ENCODE results near the gene STUM. TPM values are rescaled to one million over a fixed set of nuclear protein-coding genes. Genes with fewer than 3 reads are reported as not detected.
A peak's percentile ranks its signal among the peaks of the same experiment; 100 is the strongest.

STUM gene
- total and polyA plus RNA-seq, 2 donors, result 0.80 to 1.0 TPM

DNA sequence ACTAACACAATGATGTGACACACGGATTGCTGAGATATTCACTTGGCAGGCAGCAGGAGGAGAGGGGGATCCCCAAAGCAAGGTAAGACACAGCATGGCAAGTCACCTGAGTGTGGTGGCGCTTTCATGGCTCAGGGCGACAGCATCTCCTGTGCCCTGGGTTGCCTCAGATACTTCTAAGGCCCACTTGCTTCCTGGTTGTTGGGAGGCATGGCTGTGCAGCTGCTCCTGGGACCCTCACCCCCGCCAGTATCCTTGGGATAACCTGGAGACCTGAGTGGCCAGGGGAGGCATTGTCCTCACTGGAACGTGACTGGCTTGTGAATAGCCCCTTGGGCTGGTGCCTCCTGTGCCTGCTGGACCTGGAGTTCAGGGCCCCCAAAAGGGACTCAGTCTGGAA lies 69.8 kb downstream of the STUM start:
- H3K4me3 ChIP-seq (ENCODE audit: low read length in 2 of 2), result no peak overlapping the region
- no peak for DNase-seq (ENCODE audit: low read depth in 6 of 9, low spot score in 9 of 9)
- H3K36me3 ChIP-seq (ENCODE audit: control insufficient read depth in 2 of 2, insufficient read depth in 2 of 2, low read length in 1 of 2), result no peaks in the 10 kb centered on the region
- peaks cover 0 to 6% of the 10 kb centered on the region in 2 donors for H3K27me3 ChIP-seq (ENCODE audit: control insufficient read depth in 2 of 2, insufficient read depth in 1 of 2, low read length in 1 of 2)
- 67% methylated on average over 5 of the region's 5 CpGs for WGBS
- H3K9me3 ChIP-seq (ENCODE audit: control insufficient read depth in 2 of 2, insufficient read depth in 1 of 2, low read length in 1 of 2), result peaks cover 0 to 3% of the 10 kb centered on the region in 2 donors
- no peaks in the 10 kb centered on the region for H3K4me1 ChIP-seq (ENCODE audit: control insufficient read depth in 2 of 2, insufficient read depth in 2 of 2, low read length in 2 of 2)
- no peak overlapping the region for H3K27ac ChIP-seq (ENCODE audit: low read depth in 1 of 2, low read length in 1 of 2)

DNA sequence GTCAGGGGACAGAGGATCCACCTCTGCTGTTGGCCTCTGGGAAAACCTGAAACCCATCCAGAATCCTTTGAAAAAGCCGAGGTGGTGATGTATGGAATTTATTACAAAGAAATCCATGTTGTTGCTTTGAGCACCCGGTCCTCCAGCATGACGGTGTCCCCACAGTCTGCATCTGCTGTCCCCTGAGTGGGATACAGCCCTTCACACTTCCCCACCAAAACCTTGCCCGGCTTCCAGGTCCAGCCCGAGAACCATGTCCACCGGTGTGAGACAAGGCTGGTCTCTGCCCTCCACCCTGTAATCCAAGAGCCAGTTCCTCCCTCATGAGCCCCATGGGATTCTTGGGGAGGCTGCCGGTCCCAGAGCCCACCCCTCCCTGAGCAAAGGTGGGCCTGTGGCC lies 70.5 kb downstream of the STUM start:
- DNase-seq (ENCODE audit: low read depth in 6 of 9, low spot score in 9 of 9), result no peak
- 97% methylated on average over 7 of the region's 7 CpGs for WGBS
- Histone ChIP-seq H3K4me1 (ENCODE audit: control insufficient read depth in 2 of 2, insufficient read depth in 2 of 2, low read length in 2 of 2) (no peaks in the 10 kb centered on the region), H3K27me3 (ENCODE audit: control insufficient read depth in 2 of 2, insufficient read depth in 1 of 2, low read length in 1 of 2) (peaks cover 0 to 6% of the 10 kb centered on the region in 2 donors), H3K9me3 (ENCODE audit: control insufficient read depth in 2 of 2, insufficient read depth in 1 of 2, low read length in 1 of 2) (peaks cover 0 to 3% of the 10 kb centered on the region in 2 donors), H3K36me3 (ENCODE audit: control insufficient read depth in 2 of 2, insufficient read depth in 2 of 2, low read length in 1 of 2) (no peaks in the 10 kb centered on the region), H3K27ac (ENCODE audit: low read depth in 1 of 2, low read length in 1 of 2) (no peak overlapping the region), H3K4me3 (ENCODE audit: low read length in 2 of 2) (no peak overlapping the region)

DNA sequence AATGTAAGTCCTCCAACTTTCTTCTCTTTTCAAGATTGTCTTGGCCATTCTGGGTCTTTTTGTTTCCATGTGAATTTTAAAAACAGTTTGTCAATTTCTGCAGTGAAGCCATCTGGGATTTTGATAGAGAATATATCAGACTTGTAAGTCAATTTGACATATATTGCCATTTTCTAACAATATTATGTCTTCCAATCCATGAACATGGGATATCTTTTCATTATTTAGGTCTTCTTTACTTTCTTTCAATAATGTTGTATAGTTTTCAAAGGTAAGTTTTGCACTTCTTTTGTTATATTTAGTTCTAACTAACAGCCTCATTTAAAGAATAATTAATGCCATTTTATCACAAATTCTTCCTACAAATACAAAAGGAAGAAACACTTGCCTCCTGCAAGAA lies 73.4 kb downstream of the STUM start:
- peaks cover 0 to 5% of the 10 kb centered on the region in 2 donors for H3K27me3 ChIP-seq (ENCODE audit: control insufficient read depth in 2 of 2, insufficient read depth in 1 of 2, low read length in 1 of 2)
- H3K36me3 ChIP-seq (ENCODE audit: control insufficient read depth in 2 of 2, insufficient read depth in 2 of 2, low read length in 1 of 2), result no peaks in the 10 kb centered on the region
- peaks cover 0 to 6% of the 10 kb centered on the region in 2 donors for H3K4me1 ChIP-seq (ENCODE audit: control insufficient read depth in 2 of 2, insufficient read depth in 2 of 2, low read length in 2 of 2)
- DNase-seq (ENCODE audit: low read depth in 6 of 9, low spot score in 9 of 9), result no peak
- no peak overlapping the region for H3K27ac ChIP-seq (ENCODE audit: low read depth in 1 of 2, low read length in 1 of 2)
- peaks cover 0 to 3% of the 10 kb centered on the region in 2 donors for H3K9me3 ChIP-seq (ENCODE audit: control insufficient read depth in 2 of 2, insufficient read depth in 1 of 2, low read length in 1 of 2)
- no peak overlapping the region for H3K4me3 ChIP-seq (ENCODE audit: low read length in 2 of 2)

DNA sequence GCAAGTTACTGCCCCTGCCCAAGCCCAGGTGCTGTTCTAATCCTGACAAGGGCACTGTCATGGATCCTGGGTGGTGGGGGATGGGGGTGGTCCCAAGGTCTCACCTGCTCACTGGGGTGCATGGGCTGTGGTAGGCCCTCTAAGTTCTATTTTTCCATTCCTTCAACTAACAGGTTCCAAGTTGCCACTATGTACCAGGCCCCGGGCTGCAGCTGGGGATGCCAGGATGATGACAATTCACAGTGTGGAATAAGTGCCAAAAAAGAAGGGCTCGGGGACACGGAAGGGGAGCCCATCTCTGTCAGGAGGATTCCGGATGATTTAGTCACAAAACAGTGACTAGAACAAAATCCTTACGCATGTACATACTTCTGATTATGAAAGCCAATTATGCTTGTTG lies 76.0 kb downstream of the STUM start:
- Histone ChIP-seq H3K9me3 (ENCODE audit: control insufficient read depth in 2 of 2, insufficient read depth in 1 of 2, low read length in 1 of 2) (peaks cover 0 to 4% of the 10 kb centered on the region in 2 donors), H3K4me3 (ENCODE audit: low read length in 2 of 2) (no peak overlapping the region), H3K4me1 (ENCODE audit: control insufficient read depth in 2 of 2, insufficient read depth in 2 of 2, low read length in 2 of 2) (peaks cover 0 to 6% of the 10 kb centered on the region in 2 donors), H3K27ac (ENCODE audit: low read depth in 1 of 2, low read length in 1 of 2) (no peak overlapping the region), H3K36me3 (ENCODE audit: control insufficient read depth in 2 of 2, insufficient read depth in 2 of 2, low read length in 1 of 2) (peaks cover 5 to 6% of the 10 kb centered on the region in 2 donors), H3K27me3 (ENCODE audit: control insufficient read depth in 2 of 2, insufficient read depth in 1 of 2, low read length in 1 of 2) (peaks cover 0 to 2% of the 10 kb centered on the region in 2 donors)
- DNase-seq (ENCODE audit: low read depth in 6 of 9, low spot score in 9 of 9), result no peak
- 95% methylated on average over 5 of the region's 5 CpGs for WGBS

DNA sequence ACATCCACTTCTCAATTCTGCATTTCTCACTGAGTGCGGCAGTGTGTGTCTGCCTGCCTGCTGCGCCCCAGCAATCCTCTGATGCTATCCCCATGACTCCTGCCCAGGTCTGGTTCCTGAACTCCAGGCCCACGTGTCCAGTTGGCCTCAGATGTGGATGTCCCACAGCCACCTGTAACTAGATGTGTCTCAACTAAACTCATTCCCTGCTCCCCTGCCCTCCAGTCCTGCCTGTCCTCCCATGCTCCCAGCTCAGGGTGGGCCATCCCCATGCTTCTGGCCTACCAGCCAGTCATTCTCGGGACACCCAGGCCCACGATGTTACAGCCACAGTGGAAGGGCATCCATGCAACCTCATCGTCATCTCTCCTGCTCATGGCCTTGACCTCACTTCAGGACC lies 76.8 kb downstream of the STUM start:
- H3K9me3 ChIP-seq (ENCODE audit: control insufficient read depth in 2 of 2, insufficient read depth in 1 of 2, low read length in 1 of 2), result peaks cover 0 to 4% of the 10 kb centered on the region in 2 donors
- peaks cover 0 to 6% of the 10 kb centered on the region in 2 donors for H3K4me1 ChIP-seq (ENCODE audit: control insufficient read depth in 2 of 2, insufficient read depth in 2 of 2, low read length in 2 of 2)
- peaks cover 0 to 2% of the 10 kb centered on the region in 2 donors for H3K27me3 ChIP-seq (ENCODE audit: control insufficient read depth in 2 of 2, insufficient read depth in 1 of 2, low read length in 1 of 2)
- H3K4me3 ChIP-seq (ENCODE audit: low read length in 2 of 2), result no peak overlapping the region
- DNase-seq (ENCODE audit: low read depth in 6 of 9, low spot score in 9 of 9), result no peak
- peaks cover 7 to 14% of the 10 kb centered on the region in 2 donors for H3K36me3 ChIP-seq (ENCODE audit: control insufficient read depth in 2 of 2, insufficient read depth in 2 of 2, low read length in 1 of 2)
- H3K27ac ChIP-seq (ENCODE audit: low read depth in 1 of 2, low read length in 1 of 2), result no peak overlapping the region
- WGBS, result 97% methylated on average over 6 of the region's 6 CpGs

DNA sequence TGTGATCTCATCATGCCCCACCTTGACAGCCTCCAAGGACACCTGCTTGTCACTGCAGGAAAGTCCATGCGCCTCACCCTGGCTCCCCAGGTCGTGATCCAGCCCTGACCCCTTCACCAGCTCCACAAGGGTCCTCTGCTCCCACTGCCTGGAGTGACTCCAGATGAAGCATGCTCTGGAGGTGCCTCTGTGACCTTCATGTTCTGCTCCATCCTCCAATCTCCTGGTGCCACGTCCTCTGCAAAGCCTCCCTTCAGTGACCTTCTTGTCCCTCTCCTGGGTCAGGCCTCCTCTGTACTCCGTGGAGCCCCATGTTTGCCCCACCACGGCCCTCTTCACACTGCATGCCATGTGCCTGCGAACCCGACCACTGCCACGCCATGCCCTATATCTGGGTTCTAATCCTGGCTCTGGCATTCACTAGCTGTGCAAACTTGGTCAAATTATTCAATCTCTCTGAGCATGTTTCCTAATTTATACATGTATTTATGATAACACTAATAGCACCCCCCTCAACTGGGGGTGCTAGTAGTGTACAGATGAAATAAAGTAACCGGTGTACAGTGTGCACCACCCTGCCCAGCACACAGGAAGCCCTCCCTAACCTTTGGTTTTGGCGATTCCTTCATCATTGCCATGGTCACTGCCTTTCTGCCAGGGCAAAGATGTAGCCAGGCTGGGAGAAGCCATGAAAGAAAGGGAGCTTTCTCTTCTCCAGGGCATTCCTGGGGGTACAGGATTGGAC lies 77.4 kb downstream of the STUM start:
- peaks cover 9 to 15% of the 10 kb centered on the region in 2 donors for H3K36me3 ChIP-seq (ENCODE audit: control insufficient read depth in 2 of 2, insufficient read depth in 2 of 2, low read length in 1 of 2)
- no peak overlapping the region for H3K27ac ChIP-seq (ENCODE audit: low read depth in 1 of 2, low read length in 1 of 2)
- no peak for DNase-seq (ENCODE audit: low read depth in 6 of 9, low spot score in 9 of 9)

DNA sequence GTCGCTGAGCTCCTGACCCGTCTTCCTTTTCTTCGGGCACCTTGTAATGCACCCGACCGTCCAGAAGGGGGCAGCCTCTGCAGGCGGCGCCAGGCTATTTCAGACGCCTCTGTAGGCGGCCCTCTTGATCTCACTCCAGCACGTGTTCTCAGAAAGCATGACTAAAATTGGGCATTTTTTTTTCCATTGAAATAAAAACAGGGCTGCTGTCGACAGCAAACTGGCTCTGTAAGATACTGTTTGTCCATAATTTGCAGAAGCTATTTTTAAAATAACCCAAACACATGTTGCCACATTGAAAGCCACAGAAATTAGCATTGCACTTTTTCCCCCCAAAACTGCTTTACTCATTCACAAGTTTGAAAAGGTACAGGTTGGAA lies 78.0 kb downstream of the STUM start:
- Histone ChIP-seq H3K27ac (ENCODE audit: low read depth in 1 of 2, low read length in 1 of 2) (no peak overlapping the region), H3K4me1 (ENCODE audit: control insufficient read depth in 2 of 2, insufficient read depth in 2 of 2, low read length in 2 of 2) (peaks cover 0 to 6% of the 10 kb centered on the region in 2 donors), H3K27me3 (ENCODE audit: control insufficient read depth in 2 of 2, insufficient read depth in 1 of 2, low read length in 1 of 2) (peaks cover 0 to 2% of the 10 kb centered on the region in 2 donors), H3K9me3 (ENCODE audit: control insufficient read depth in 2 of 2, insufficient read depth in 1 of 2, low read length in 1 of 2) (peaks cover 0 to 4% of the 10 kb centered on the region in 2 donors), H3K36me3 (ENCODE audit: control insufficient read depth in 2 of 2, insufficient read depth in 2 of 2, low read length in 1 of 2) (peaks cover 14 to 20% of the 10 kb centered on the region in 2 donors), H3K4me3 (ENCODE audit: low read length in 2 of 2) (no peak overlapping the region)
- WGBS, result 2% methylated on average over 11 of the region's 11 CpGs
- DNase-seq (ENCODE audit: low read depth in 6 of 9, low spot score in 9 of 9), result peak; percentile 33 to 79 (median 62)

More for the DNA sequence above, 77.4 kb downstream of the STUM start:
- Histone ChIP-seq H3K4me3 (ENCODE audit: low read length in 2 of 2) (no peak overlapping the region), H3K4me1 (ENCODE audit: control insufficient read depth in 2 of 2, insufficient read depth in 2 of 2, low read length in 2 of 2) (peaks cover 0 to 6% of the 10 kb centered on the region in 2 donors), H3K27me3 (ENCODE audit: control insufficient read depth in 2 of 2, insufficient read depth in 1 of 2, low read length in 1 of 2) (peaks cover 0 to 2% of the 10 kb centered on the region in 2 donors), H3K9me3 (ENCODE audit: control insufficient read depth in 2 of 2, insufficient read depth in 1 of 2, low read length in 1 of 2) (peaks cover 0 to 4% of the 10 kb centered on the region in 2 donors)
- 85% methylated on average over 10 of the region's 10 CpGs for WGBS

DNA sequence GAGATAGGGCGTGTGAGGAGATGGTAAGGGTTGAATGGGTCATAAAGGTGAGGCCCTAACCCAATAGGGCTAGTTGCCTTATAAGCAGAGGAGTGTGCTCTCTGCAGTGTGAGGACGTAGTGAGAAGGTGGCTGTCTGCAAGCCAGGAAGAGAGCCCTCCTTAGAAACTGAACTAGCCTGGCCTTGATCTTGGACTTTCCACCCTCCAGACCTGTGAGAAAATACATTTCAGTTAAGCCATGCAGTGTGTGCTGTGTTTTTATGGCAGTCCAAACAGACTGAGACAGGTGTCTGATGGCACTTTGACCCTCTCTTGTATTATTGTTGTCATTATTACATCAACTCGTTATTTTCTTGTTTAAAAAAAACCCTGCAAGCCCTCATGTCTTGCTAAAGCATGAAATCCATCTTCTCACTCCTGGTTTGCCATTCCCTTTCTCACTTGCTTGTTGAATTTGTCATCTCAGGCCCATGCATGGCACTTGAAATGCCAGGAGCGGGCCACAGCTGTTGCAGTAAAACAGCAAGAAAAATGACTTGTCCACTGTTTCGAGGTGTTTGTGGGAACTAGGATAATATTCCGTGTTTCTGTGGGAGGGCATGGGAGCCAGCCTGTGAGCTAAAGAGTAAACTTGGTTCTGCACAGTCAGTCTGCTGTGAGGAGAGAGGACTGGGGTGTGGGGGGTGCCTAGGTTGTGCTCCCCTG lies 78.6 kb downstream of the STUM start:
- WGBS, result 96% methylated on average over 6 of the region's 6 CpGs
- peaks cover 0 to 6% of the 10 kb centered on the region in 2 donors for H3K4me1 ChIP-seq (ENCODE audit: control insufficient read depth in 2 of 2, insufficient read depth in 2 of 2, low read length in 2 of 2)
- peaks cover 0 to 2% of the 10 kb centered on the region in 2 donors for H3K27me3 ChIP-seq (ENCODE audit: control insufficient read depth in 2 of 2, insufficient read depth in 1 of 2, low read length in 1 of 2)
- H3K27ac ChIP-seq (ENCODE audit: low read depth in 1 of 2, low read length in 1 of 2), result no peak overlapping the region
- DNase-seq (ENCODE audit: low read depth in 6 of 9, low spot score in 9 of 9), result no peak
- no peak overlapping the region for H3K4me3 ChIP-seq (ENCODE audit: low read length in 2 of 2)
- H3K36me3 ChIP-seq (ENCODE audit: control insufficient read depth in 2 of 2, insufficient read depth in 2 of 2, low read length in 1 of 2), result peaks cover 21 to 27% of the 10 kb centered on the region in 2 donors
- H3K9me3 ChIP-seq (ENCODE audit: control insufficient read depth in 2 of 2, insufficient read depth in 1 of 2, low read length in 1 of 2), result peaks cover 0 to 4% of the 10 kb centered on the region in 2 donors

DNA sequence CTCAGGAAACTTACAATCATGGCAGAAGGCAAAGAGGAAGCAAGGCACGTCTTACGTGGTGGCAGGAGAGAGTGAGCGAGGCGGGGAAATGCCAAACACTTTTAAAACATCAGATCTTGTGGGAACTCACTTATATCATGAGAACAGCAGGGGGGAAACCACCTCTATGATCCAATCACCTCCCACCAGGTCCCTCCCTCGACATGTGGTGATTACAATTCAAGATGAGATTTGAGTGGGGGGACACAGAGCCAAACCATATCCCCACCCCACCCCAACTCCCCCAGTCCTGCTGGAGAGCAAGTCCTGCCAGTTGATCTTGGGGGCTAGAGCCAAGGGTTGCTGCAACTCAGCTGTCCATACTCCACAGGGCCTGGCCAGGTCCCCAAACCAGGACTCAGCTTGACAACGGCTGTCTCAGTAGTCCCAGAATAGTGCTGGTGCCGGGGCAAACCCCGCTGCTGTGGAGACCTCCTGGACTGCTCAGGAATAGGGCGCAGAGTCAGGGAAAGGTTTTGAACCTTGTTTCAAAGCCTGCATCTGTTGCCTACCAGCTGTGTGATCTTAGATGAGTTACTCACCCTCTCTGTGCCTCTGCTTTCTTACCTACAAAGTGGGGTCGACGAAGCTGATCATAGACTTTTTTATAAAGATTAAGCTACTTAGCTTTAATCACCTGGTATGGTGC lies 79.5 kb downstream of the STUM start:
- Histone ChIP-seq H3K36me3 (ENCODE audit: control insufficient read depth in 2 of 2, insufficient read depth in 2 of 2, low read length in 1 of 2) (peaks cover 29 to 35% of the 10 kb centered on the region in 2 donors), H3K27me3 (ENCODE audit: control insufficient read depth in 2 of 2, insufficient read depth in 1 of 2, low read length in 1 of 2) (peaks cover 0 to 2% of the 10 kb centered on the region in 2 donors), H3K9me3 (ENCODE audit: control insufficient read depth in 2 of 2, insufficient read depth in 1 of 2, low read length in 1 of 2) (peaks cover 0 to 4% of the 10 kb centered on the region in 2 donors), H3K4me3 (ENCODE audit: low read length in 2 of 2) (no peak overlapping the region), H3K4me1 (ENCODE audit: control insufficient read depth in 2 of 2, insufficient read depth in 2 of 2, low read length in 2 of 2) (peaks cover 0 to 11% of the 10 kb centered on the region in 2 donors), H3K27ac (ENCODE audit: low read depth in 1 of 2, low read length in 1 of 2) (no peak overlapping the region)
- DNase-seq (ENCODE audit: low read depth in 6 of 9, low spot score in 9 of 9), result no peak
- 87% methylated on average over 11 of the region's 11 CpGs for WGBS
